SK-N-SH treated with all-trans-retinoic acid at 6 μM for 48 hours (cell line): ENCODE data around the gene XIAP.

Experiments
- TOX ChIP-seq: fragments of 250-450 bp; sonication (Bioruptor Pico); IDR thresholded peaks from 2 replicates; pipeline ENCODE4 v1.8.0; 2021; ENCODE audit warnings: mild to moderate bottlenecking, moderate library complexity, borderline replicate concordance
- ZFP30 ChIP-seq: fragments of 450-650 bp; formaldehyde crosslinking; IDR thresholded peaks from 2 replicates; pipeline ENCODE4 v1.5.0; 2022; ENCODE audit warnings: mild to moderate bottlenecking, moderate library complexity
- TF ChIP-seq, protein P1 (sequence below): fragments of 250-450 bp; sonication (Bioruptor Pico); IDR thresholded peaks from 2 replicates; pipeline ENCODE4 v1.8.0; 2021; ENCODE audit warnings: low read depth, mild to moderate bottlenecking, moderate library complexity, borderline replicate concordance

DNA sequence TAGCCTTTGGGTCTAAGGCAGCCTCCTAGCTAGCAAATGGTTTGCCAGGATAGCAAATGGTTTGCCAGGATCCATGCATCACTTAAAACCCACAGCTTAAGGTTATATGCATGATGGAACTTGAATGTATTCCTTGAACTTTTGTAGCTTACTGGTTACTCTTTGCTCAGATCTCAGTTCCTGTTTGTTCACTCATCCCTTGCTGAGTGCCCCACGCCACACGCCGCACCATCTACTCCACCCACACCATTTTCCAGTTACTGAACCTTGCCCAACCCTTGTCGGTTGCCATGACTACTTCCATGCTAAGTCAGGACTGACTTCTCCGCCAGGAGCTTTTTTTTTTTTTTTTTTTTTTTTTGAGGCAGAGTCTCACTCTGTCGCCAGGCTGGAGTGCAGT lies 29.5 kb upstream of the XIAP start:
- no peak for TF ChIP-seq ZFP30 (CRISPR knock-in tag)
- no peak for TF ChIP-seq TOX (CRISPR knock-in tag)
- TF ChIP-seq, protein P1, sequence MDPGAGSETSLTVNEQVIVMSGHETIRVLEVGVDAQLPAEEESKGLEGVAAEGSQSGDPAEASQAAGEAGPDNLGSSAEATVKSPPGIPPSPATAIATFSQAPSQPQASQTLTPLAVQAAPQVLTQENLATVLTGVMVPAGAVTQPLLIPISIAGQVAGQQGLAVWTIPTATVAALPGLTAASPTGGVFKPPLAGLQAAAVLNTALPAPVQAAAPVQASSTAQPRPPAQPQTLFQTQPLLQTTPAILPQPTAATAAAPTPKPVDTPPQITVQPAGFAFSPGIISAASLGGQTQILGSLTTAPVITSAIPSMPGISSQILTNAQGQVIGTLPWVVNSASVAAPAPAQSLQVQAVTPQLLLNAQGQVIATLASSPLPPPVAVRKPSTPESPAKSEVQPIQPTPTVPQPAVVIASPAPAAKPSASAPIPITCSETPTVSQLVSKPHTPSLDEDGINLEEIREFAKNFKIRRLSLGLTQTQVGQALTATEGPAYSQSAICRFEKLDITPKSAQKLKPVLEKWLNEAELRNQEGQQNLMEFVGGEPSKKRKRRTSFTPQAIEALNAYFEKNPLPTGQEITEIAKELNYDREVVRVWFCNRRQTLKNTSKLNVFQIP (CRISPR knock-in tag): no peak
